K562 (cell line): Measurements from ENCODE around the gene OSBPL1A. TPM values are rescaled to one million over a fixed set of nuclear protein-coding genes. Genes with fewer than 3 reads are reported as not detected.

ENCODE experiments used
- CBFA2T3 ChIP-seq: fragments of 450-650 bp; IDR thresholded peaks from 2 replicates; pipeline ENCODE4 v1.6.1; 2017
- MEF2A ChIP-seq: IDR thresholded peaks from 2 replicates; pipeline ENCODE4 v1.6.1; 2011; ENCODE audit warnings: low read depth, mild to moderate bottlenecking, low read length, moderate library complexity; ENCODE audit not compliant: control insufficient read depth
- MEF2D ChIP-seq: conservative IDR thresholded peaks from 2 replicates; pipeline ENCODE4 v1.6.1; 2016; ENCODE audit warnings: low read depth, missing genetic modification characterization, missing compliant biosample characterization
- NCOA4 ChIP-seq: fragments of 450-650 bp; IDR thresholded peaks from 2 replicates; pipeline ENCODE4 v1.6.1; 2018; ENCODE audit warnings: mild to moderate bottlenecking; ENCODE audit not compliant: partially characterized antibody
- NCOR1 ChIP-seq: fragments of 450-650 bp; IDR thresholded peaks from 2 replicates; pipeline ENCODE4 v1.6.1; 2016; ENCODE audit warnings: mild to moderate bottlenecking, moderate library complexity
- PCBP1 ChIP-seq: fragments of 200-400 bp; formaldehyde crosslinking; IDR thresholded peaks from 2 replicates; pipeline ENCODE4 v1.6.1; 2018; ENCODE audit warnings: mild to moderate bottlenecking, low read depth, low read length; ENCODE audit not compliant: poor library complexity, severe bottlenecking
- PRDM10 ChIP-seq: fragments of 450-650 bp; IDR thresholded peaks from 2 replicates; pipeline ENCODE4 v1.6.1; 2018; ENCODE audit not compliant: partially characterized antibody
- RUNX1 ChIP-seq: sonication (generic); IDR thresholded peaks from 2 replicates; pipeline ENCODE4 v1.6.1; 2016; ENCODE audit warnings: antibody characterized with exemption, low read depth
- TEAD4 ChIP-seq, 2 experiments: sonication (generic) in 1 of 2; formaldehyde crosslinking in 1 of 2; IDR thresholded peaks; 2 replicates each; pipeline versions ENCODE4 v1.6.1 to v1.8.0; 2012 to 2022; ENCODE audit warnings: borderline replicate concordance in 1 of 2, inconsistent platforms in 1 of 2, low read length in 1 of 2, mild to moderate bottlenecking in 1 of 2, missing genetic modification reagents in 1 of 2
- USF2 ChIP-seq: sonication (generic); formaldehyde crosslinking; IDR thresholded peaks from 2 replicates; pipeline ENCODE4 v1.5.0; 2020; ENCODE audit warnings: missing genetic modification reagents
- ZC3H11A ChIP-seq: IDR thresholded peaks from 2 replicates; pipeline ENCODE4 v1.6.1; 2012; ENCODE audit warnings: low read depth, low read length, improper control_type of control experiment
- polyA plus RNA-seq, 8 experiments: library from polyadenylated mRNA; depleted of rRNA in 4 of 8; stranded (reverse) in 5 of 8; unstranded in 3 of 8; fragments of >200 nt; fragmentation: Nextera tagmentation in 2 of 8; fragmentation: Illumina TruSeq in 1 of 8; extraction: Ambion mirVana in 2 of 8; extraction: Trizol in 1 of 8; gene quantifications; 2 replicates each; pipeline versions ENCODE4 v1.2.1 to v1.2.3, GENCODE V29; 2011 to 2014; ENCODE audit warnings: inconsistent platforms in 1 of 8, missing spikeins in 1 of 8
- total RNA-seq, 7 experiments: library from RNA; depleted of rRNA in 6 of 7; stranded (reverse); fragments of >200 nt in 6 of 7; fragmentation: Illumina TruSeq in 2 of 7; extraction: Trizol in 2 of 7; gene quantifications; 2 replicates each; pipeline versions ENCODE4 v1.2.1 to v1.2.3, GENCODE V29; 2011 to 2021; ENCODE audit warnings: low replicate concordance in 1 of 7
- TF ChIP-seq, protein P1 (sequence below), 3 experiments: fragments of 200-800 bp in 1 of 3; sonication (Bioruptor generic) in 1 of 3; sonication (generic) in 1 of 3; formaldehyde crosslinking in 1 of 3; IDR thresholded peaks; 2 replicates each; pipeline versions ENCODE4 v1.6.1 to v1.8.0; 2016 to 2022; ENCODE audit warnings: mild to moderate bottlenecking in 2 of 3, missing compliant biosample characterization in 2 of 3, missing genetic modification characterization in 2 of 3, missing genetic modification reagents in 1 of 3

OSBPL1A gene
- total and polyA plus RNA-seq, 9 of the 15 experiments (the other 6 are each of a cell fraction or from before 2014, with no cell fraction given): 0.40 to 0.49 TPM; not detected in 7

DNA sequence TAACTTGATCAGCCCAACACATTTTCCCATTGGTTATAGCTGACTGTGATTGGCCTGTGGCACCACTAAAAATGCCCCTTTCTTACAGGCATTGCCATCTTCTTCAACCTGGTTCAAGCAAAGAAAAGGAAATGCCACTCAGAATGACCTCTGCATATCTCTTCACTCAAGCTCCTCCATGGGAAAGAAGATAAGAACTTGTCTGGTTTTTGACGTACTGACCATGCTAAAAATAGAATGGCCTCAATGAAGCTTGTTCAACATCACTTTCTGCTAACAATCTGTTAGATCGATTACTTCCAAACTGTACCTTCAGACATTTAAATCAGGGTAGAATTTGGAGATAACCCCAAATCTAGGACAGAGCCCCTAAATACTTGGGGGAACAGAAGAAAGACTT, 149.3 kb downstream of the OSBPL1A start (continued):
- no peak for TF ChIP-seq PRDM10
- TF ChIP-seq ZC3H11A: no peak
- TF ChIP-seq TEAD4 (IDR thresholded peaks at IDR 0.05; ENCODE audit: low read length): peak; percentile 39; the same call in 1 of the 2 replicates
- no peak for TF ChIP-seq TEAD4 (CRISPR knock-in tag; IDR thresholded peaks at IDR 0.05; ENCODE audit: borderline replicate concordance)
- peak; percentile 50; the same call in 1 of the 2 replicates for TF ChIP-seq CBFA2T3
- 0 out of 2 replicates have a peak, but pooled peaks have one; percentile 29 for TF ChIP-seq NCOR1
- peak; percentile 80 for TF ChIP-seq MEF2D (tag)
- no peak for TF ChIP-seq NCOA4
- peak; percentile 70; the same call in 1 of the 2 replicates for TF ChIP-seq MEF2A
- no peak for TF ChIP-seq RUNX1
- TF ChIP-seq, protein P1, sequence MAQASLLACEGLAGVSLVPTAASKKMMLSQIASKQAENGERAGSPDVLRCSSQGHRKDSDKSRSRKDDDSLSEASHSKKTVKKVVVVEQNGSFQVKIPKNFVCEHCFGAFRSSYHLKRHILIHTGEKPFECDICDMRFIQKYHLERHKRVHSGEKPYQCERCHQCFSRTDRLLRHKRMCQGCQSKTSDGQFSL (CRISPR knock-in tag; IDR thresholded peaks at IDR 0.05): no peak
- TF ChIP-seq, protein P1 (tag; IDR thresholded peaks at IDR 0.05): no peak
- TF ChIP-seq USF2 (CRISPR knock-in tag): no peak
- TF ChIP-seq PCBP1: no peak
- TF ChIP-seq, all 486 proteins: peak for 7
